GM18499 (cell line): ENCODE results near the gene CSNK2A1.
"Not testable (repeated sequence)": the region's sequence is repeated elsewhere in the genome, so short reads cannot be mapped to it uniquely, and the experiment has no call there.

Experiments used
- ATAC-seq: cut with Tn5 transposase; IDR thresholded peaks from one replicate; pipeline ENCODE4 v1.9.1; 2021; ENCODE audit warnings: moderate number of reproducible peaks; ENCODE audit not compliant: insufficient read depth, unreplicated experiment

The CSNK2A1 gene

DNA sequence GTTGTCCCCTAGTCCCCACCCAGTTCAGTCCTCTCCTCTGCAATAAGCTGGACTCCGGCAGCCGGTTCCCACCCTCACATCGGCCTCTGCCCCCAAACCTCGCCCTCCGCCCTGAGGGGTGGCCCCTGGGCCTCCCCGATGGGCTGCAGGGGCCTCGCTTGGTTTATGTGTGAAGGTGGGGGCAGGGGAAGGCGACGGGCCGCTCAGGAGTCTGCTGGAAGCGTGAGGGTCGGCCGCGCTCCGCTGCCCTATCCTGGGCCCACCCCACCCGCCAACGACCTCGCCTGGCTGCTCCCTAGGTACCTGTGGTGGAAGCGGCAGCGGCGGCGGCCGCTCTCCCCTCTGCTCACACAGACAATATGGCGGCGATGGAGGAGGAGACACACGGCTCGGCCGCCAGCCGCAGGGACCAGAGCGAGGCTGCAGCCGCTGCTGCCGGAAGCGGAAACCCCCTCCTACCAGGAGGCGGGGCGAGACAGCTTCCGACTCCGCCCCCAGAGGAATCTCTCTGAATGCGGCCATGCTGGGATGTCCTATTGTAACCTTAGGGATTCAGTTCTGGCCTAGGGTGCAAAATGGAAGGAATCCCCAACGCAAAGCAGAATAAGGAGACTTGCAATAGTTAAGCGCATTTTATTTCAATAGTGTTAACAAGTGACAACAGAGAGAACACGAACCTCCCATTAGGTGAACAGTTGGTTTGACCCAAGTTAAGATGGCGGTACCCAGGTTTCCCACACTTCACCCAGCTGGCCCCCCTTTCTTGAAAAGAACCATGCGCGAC lies at the start of gene CSNK2A1:
Gene CSNK2A1 (minus strand): TSS at position 422 of the 784 bp plus-strand sequence. CDS start 35,239 bp downstream, outside the sequence.
- ATAC-seq: peak; percentile 84

DNA sequence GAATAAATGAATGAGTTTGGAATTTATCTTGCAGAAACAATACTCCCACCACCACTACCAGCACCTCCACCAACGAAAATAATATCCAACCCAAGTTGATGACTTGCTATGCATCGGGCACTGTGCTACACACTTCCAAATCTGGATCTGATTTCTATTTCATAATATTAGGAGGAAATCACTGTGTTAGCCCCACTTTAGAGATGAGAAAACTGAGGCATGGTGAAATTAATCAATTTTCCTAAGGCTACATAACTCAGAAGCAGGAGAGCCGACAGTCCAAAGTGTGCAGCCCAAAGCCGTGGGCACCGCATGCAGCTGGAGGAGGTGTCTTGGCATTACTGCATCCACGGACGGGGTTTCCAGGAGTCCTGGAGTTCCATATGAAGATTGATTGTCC lies 48.9 kb upstream of the CSNK2A1 start:
- no peak for ATAC-seq

DNA sequence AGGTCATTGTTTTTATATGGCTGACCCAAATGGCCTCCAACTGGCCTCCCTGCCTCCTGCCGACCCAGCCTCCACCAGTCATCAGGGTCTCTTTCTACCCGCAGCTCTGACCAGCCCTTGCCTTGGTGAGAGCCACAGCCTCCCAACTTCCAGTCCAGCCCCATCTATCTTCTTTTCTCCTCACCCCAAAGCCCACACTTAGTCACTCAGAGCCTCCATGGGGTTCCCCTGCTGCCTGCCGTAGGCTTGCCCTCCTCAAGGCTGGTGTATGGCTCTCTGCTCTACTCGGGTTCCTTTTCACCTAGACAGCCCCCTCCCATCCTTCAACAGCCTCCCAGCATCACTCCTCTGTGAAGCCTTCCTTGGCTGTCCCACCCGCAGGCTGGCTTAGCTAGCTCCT lies 48.4 kb upstream of the CSNK2A1 start:
- ATAC-seq: no peak

DNA sequence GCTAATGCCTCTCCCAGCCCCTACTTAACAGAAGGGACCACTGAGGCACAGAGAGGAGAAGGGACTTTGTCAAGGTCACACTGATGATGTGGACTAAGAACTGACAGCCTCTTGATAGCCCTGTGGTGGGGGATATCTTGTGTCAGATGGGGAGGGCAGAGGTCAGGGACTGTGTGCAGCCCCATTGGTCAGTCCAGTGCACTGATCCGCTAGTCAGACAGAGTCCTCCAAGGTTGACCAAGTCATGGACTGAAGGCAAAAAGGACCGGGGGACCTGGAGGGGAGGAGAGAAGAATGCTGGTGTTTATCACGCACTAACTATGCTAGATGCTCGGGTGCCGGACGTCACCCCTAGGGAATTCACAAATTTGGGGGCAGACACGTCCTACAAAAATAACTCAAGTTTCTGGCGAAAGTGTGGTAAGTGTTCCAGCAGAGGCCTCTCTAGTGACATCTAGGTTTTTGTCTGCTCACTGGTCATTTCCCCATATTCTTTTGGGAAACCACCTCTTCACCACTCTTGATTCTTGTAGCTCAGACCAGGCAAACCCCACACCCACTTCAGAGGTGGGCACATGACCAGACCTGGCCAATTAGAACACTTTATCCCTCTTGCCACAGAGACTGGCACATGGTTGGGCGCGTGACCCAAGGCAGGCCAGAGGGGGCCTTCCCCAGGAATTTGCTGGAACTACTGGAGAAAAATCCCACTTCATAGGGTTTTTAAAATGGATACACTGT lies 45.5 kb upstream of the CSNK2A1 start:
- ATAC-seq: peak; percentile 54

DNA sequence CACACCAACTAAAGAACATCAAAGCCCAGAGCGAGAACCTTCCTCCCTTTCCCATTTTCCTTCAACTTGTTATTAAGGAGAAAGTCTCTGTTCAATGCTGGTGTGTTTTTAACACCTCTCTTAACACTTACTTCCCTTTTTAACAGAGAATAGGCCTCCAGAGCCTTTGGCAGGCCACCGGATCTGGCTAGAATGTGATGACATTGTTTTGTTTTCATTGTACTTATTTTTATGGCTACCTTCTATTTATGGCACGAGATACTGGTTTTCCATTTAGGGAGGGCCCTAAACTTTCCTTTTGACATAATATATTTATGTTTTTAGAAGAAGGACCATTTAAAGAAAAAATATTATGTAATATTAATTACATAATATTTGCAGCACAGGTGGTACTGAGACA lies 44.9 kb upstream of the CSNK2A1 start:
- ATAC-seq: no peak

DNA sequence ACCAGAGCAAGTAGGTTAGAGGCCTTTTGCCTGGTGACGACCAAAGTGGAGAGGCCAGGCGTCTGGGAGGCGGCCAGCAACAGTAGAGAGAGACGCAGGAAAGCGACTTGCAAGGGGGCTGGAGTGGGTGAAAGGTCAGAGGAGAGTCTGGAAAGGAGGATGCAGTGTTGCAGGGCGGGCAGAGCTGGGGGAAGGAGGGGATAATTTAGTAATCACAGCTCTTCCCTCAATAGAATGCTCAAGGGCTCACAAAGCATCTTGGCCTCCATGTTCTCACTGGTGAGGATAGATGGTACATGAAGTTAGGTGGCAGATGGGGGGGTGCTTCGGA lies 41.3 kb upstream of the CSNK2A1 start:
- ATAC-seq: no peak

DNA sequence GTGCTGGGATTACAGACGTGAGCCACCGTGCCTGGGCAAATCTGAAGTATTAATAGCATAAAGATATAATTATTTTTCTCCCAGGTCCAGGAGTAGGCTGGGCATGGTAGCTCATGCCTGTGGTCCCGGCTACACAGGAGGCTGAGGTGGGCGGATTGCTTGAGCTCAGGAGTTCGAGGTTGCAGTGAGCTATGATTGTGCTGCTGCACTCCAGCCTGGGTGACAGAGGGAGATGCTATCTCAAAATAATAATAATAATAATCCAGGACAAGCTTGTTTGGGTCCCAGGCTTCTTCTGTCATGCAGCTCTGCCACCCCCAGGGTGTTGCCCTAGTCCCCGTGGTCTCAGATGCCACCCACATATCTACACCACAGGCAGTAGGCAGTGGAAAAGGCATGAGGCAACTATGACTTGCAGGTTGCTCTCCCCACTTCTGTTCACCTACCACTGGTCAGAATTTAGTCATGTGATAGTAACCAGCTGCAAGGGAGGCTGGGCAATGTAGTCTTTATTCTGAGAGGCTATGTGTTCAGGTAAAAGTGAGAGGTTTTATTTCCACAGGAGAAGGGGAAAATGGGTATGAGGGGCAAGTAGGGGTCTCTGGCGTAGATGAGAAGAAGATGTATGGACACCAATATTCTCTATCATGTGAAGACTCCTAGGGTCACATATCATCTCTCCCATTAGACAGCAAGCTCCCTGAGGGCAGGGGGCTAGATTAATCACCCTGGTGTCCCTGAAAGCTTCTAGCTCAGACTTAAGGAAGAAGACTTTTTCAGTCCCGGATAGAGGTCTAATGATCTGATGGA lies 40.8 kb upstream of the CSNK2A1 start:
- ATAC-seq: no peak

DNA sequence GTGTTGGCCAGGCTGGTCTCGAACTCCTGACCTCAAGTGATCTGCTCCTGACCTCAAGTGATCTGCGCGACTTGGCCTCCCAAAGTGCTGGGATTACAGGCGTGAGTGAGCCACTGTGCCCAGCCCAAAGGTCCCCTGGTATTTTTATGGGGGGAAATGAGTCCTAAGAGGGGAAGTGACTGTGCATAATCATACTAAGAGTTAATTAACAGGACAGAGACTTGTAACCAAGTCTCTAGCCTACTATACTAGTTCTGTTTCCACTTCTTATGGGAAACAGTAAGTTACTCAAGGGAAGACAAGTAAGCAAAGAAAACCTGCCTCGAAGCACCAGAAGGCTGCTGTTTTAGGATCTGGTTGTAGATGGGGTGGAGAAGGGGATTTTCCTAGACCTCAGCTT lies 38.6 kb upstream of the CSNK2A1 start:
- ATAC-seq: no peak

DNA sequence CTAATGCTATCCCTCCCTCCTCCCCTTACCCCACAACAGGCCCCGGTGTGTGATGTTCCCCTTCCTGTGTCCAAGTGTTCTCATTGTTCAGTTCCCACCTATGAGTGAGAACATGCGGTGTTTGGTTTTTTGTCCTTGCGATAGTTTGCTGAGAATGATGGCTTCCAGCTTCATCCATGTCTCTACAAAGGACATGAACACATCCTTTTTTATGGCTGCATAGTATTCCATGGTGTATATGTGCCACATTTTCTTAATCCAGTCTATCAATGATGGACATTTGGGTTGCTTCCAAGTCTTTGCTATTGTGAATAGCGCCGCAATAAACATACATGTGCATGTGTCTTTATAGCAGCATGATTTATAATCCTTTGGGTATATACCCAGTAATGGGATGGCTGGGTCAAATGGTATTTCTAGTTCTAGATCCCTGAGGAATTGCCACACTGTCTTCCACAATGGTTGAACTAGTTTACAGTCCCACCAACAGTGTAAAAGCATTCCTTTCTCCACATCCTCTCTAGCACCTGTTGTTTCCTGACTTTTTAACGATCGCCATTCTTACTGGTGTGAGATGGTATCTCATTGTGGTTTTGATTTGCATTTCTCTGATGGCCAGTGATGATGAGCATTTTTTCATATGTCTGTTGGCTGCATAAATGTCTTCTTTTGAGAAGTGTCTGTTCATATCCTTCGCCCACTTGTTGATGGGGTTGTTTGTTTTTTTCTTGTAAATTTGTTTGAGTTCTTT lies 35.5 kb upstream of the CSNK2A1 start:
- ATAC-seq: not testable (repeated sequence)

DNA sequence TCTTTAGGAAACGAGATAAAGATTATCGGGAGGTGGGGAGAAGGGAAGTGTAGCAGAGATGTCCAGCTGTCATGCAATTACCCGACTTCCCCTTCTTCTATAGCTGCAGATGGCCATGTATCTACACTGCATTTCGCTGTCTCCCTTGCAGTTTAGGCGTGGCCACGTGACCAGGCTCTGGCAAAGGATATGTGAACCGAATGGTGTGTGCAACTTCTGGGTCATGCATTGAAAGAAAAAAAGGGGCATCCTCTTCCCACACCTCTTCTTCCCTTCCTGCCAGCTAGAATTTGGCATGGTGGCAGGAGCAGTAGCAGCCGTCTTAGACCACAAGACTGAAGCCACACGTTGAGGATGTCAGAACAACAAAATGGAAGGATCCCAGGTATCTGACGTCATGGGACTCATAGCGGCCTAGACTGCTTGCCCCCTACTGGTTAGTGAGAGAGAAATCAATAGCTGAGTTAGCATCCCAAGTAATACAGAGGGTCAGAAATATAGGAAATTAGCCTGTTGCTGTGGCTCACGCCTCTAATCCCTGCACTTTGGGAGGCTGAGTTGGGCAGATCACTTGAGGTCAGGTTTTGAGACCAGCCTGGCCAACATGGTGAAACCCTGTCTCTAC lies 33.7 kb upstream of the CSNK2A1 start:
- ATAC-seq: no peak

DNA sequence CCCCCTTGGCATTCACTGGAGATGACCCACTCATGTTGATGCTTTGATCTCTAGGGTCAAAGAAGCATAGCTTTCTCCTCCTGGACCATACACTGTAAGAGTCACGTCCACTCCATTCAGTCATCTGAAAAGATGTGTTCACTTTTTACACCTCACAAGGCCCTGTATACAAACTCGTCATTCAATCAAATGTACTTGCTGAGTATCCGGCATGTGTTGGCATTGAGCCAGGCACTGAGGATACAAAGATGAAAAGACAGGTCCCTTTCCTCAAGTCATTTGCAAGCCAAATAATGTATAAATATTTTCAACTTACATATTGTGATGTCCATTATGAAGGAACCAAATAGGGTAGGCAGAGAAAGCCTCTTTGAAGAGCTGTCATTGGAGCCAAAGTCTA lies 32.6 kb upstream of the CSNK2A1 start:
- ATAC-seq: no peak

DNA sequence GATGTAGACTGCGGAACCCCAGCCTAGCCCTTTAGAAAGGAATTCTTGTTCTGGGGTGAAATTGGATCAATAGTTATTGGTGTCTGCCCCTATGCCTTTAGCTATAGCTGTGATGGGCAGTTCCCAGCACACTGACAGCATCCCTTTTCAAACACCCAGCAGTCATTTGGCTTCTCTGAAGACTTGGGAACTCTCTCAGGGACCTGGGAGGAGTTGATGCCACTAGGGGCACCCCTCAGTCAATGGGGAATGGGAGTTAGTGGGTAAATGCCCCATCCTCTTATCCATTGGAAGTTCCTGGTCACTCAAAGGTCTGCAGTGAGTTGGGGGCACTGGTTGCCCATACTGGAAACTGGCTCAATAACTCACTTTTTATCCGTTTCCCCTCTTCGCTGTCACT lies 31.6 kb upstream of the CSNK2A1 start:
- ATAC-seq: no peak

DNA sequence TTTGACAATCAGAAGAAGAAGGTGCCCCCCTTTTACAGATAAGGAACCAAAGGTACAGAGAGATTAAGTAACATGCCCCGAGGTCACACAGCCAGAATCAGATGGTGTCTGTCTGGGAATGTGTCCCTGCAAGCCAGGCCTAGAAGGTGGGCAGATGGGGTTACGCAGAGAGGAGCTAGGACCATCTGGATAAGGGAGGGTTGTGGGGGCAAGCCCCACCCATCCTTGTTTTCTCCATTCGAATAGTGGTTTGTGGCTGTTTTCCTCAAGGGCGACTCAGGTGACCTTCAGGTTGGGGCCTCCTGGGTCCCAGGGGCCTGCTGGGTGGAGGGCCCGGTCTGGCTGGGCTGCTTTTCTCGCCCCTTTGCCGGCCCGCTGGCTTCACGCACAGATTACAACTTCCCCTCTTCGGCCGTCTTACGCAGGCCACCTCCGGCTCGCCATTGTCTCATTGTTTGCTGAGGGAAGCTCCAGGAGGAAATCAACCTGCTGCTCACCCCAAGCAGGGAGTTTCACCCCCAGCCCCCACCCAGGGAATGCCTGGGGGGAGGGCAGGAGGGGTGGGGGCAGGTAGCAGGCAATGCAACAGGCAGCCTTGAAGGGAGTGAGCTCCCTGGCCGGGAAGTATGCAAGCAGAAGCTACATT lies 30.8 kb upstream of the CSNK2A1 start:
- ATAC-seq: no peak

DNA sequence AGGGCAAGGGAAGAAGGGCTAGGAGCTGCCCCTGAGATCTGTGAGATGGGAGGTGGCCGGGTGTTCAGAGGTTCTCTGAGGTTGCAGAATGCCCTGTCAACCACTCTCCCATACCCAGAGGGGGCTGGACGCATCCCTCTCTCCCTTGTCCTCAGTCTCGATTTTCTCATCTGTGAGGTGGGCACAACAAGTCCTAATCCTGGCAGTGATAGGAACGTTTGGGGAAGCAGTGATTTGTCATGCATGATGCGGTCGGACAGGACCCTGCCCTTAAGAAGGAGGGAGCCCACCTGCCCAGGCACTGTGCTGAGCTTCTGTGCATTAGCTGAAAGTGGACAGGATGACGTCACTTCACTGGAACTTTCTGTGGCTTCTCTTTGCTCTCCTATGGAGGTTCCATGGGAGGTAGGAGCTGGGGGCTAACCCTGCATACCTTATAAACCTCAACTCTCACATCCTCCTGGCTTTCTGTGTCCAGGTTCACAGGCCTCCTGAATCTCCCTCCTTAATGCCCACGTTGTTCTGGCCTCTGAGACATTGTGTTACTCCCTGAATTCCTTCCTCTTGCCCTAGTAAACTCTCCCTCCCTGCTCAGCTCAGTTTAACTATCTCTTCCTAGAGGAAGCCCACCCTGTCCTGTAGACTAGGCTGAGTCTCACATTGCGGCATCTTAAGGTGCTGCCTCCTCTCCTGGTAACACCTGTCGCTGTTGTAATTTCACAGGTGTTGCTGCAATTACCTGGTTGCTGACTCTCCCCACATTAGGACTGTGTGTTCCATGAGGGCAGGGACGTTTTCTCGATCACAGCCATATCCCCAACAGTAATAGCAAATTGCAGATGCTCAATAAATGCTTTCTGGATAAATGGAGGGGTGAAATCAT lies 30.1 kb upstream of the CSNK2A1 start:
- no peak for ATAC-seq

DNA sequence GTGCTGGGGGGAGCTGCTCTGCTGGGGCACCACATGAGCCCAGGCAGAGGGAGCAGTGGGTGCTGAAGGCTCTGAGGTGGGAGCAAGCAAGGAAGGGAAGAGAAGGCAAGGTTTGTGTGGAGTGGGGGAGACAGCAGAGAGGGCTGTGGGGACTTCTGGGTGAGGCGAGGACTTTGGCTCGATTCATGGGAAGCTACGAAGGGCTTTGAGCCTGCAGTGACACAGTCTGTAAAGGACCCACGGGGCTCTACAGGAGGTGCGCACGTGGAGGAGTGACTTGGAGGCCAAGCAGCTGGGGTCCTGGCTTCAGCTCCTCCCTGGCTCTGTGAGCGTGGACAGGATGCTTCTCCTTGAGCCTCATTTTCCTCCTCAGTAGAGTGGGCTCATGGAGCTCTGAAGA lies 29.1 kb upstream of the CSNK2A1 start:
- ATAC-seq: no peak

DNA sequence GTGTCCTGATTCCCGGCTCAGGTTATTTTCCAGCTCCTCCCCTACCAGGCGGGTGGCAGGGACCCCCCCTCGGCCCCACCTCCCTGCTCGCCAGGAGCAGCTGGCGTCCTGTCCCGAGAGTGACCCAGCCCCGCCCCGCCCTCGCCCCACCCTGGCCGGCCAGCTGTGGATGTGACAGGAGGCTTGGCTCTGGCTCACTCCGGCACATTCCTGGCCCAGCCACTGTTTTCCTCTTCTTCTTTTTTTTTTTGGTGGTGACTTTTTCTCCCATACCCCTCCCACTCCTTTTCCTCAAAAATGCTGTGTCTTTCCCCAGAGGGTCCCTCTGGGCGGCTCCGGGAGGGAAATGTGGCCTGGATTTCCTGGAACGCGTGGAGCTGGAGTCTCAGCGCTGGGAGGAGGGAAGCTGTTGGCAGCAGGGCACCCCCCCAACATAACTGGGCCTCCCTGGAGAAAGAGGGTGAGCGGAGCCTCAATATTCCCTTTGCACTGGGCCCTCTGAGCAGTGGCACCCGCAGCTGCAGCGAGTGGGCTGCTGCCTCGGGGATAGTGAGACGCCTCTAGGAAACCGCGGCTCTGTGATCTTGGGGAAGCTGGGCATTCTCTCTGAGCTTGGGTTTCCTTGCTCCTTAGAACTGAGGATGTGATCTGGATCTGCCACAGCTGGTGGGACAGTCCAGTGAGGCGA lies 28.3 kb upstream of the CSNK2A1 start:
- ATAC-seq: no peak

DNA sequence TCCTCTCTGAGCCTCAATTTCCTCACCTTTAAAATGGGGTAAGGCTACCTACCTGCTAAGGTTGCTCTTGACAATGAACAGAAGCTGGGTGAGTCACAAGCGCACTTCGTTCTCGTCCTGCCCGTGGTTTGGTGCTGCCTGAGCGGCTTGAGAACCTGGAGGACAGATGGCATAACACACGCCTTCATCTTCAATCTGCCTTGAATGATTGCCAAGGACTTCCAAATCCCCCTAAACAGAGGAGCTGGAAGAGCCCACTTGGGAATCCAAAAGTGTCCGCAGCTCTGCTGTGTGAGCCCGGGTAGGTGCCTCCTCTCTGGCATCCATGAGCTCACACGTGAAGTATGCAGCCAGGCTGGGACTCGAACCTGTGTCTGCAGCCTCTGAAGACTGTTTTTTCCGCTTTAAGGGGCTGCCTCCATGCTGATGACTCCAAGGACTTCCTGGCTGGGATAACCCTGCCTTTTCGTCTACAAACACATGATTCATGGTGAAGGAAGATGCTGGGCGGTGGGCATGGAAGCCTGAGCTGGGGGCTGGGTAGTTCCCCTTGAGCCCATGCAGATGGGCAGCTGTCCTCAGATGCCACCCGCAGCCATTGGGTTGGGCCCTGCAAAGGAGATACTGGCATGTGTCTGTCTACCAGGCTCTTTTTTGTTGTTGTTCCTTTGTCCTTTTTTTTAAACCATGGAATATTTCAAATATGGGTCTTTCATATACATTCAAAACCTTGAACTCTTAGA lies 25.3 kb upstream of the CSNK2A1 start:
- ATAC-seq: no peak
